Caco-2 (cell line): ENCODE results near the gene MLLT10. TPM values are rescaled to one million over a fixed set of nuclear protein-coding genes. Genes with fewer than 3 reads are reported as not detected.

ENCODE experiments used
- BruUV-seq: library from RNA; stranded (reverse); fragments of 400-500 nt; replicated peaks from 2 replicates; lab custom pipeline; 2021; lab: Mats Ljungman, UMichigan
- CTCF ChIA-PET: fragments of 300-600 bp; sonication (Branson Sonifier 250); formaldehyde crosslinking; loops from one replicate; lab custom pipeline; 2022; ENCODE audit warnings: antibody characterized with exemption; lab: Charles Lee
- POLR2A ChIA-PET: fragments of 300-600 bp; sonication (Branson Sonifier 250); formaldehyde crosslinking; loops from one replicate; lab custom pipeline; 2022; ENCODE audit warnings: antibody characterized with exemption; lab: Charles Lee
- DNase-seq, 2 experiments: peaks; one replicate each; pipeline versions ENCODE4 v3.0.0 to v3.0.0-alpha.2; 2020 to 2022
- H3K27me3 ChIP-seq: replicated peaks from 2 replicates; pipeline ENCODE4 v1.6.0; 2011; ENCODE audit warnings: low read length; ENCODE audit not compliant: control insufficient read depth, insufficient read depth
- H3K36me3 ChIP-seq: 2 replicates; pipeline ENCODE4 v1.5.1; 2011; ENCODE audit warnings: low read length; ENCODE audit not compliant: control insufficient read depth, insufficient read depth
- H3K4me1 ChIP-seq: fragments of 250-450 bp; sonication (Bioruptor Pico); 2 replicates; pipeline ENCODE4 v1.5.1; 2020; ENCODE audit warnings: mild to moderate bottlenecking
- H3K4me3 ChIP-seq: 2 replicates; pipeline ENCODE4 v1.5.1; 2011; ENCODE audit warnings: low read depth, mild to moderate bottlenecking, control low read depth, low read length
- H3K9me3 ChIP-seq: fragments of 250-450 bp; sonication (Bioruptor Pico); 2 replicates; pipeline ENCODE4 v1.5.1; 2020; ENCODE audit warnings: mild to moderate bottlenecking, moderate library complexity
- H3K27ac Mint-ChIP-seq: one replicate; pipeline ENCODE4 v1.8.0; 2022; ENCODE audit warnings: mixed read lengths; ENCODE audit not compliant: unreplicated experiment
- H3K27me3 Mint-ChIP-seq: one replicate; pipeline ENCODE4 v1.8.0; 2022; ENCODE audit warnings: mixed read lengths; ENCODE audit not compliant: insufficient read depth, unreplicated experiment
- H3K36me3 Mint-ChIP-seq: one replicate; pipeline ENCODE4 v1.8.0; 2022; ENCODE audit warnings: mild to moderate bottlenecking, mixed read lengths; ENCODE audit not compliant: insufficient read depth, unreplicated experiment
- H3K4me1 Mint-ChIP-seq: one replicate; pipeline ENCODE4 v1.8.0; 2022; ENCODE audit warnings: low read depth, mixed read lengths; ENCODE audit not compliant: unreplicated experiment
- H3K4me3 Mint-ChIP-seq: one replicate; pipeline ENCODE4 v1.8.0; 2022; ENCODE audit warnings: mild to moderate bottlenecking, moderate library complexity, mixed read lengths; ENCODE audit not compliant: unreplicated experiment
- H3K9me3 Mint-ChIP-seq: one replicate; pipeline ENCODE4 v1.8.0; 2022; ENCODE audit warnings: mixed read lengths; ENCODE audit not compliant: unreplicated experiment
- intact Hi-C: fragments of 100-400 bp; cut with micrococcal nuclease; formaldehyde crosslinking; loops from one replicate; pipeline ENCODE4 v1.10.0; 2022; ENCODE audit not compliant: unreplicated experiment
- total RNA-seq: library from RNA; stranded (reverse); gene quantifications from 2 replicates; pipeline ENCODE4 v1.2.3, GENCODE V29; 2022
- TF ChIP-seq, protein P1 (sequence below), 2 experiments: fragments of 200-600 bp in 1 of 2; IDR thresholded peaks; 1 replicate in 1 of 2; 2 replicates in 1 of 2; pipeline versions ENCODE4 v1.5.1 to v1.8.0; 2011 to 2022; ENCODE audit warnings: antibody characterized with exemption in 1 of 2, control low read depth in 1 of 2, inconsistent platforms in 1 of 2, low read depth in 1 of 2, low read length in 1 of 2, mild to moderate bottlenecking in 1 of 2, moderate library complexity in 1 of 2; ENCODE audit not compliant: insufficient read depth in 1 of 2, severe bottlenecking in 1 of 2, unreplicated experiment in 1 of 2

MLLT10 gene
- total RNA-seq, 1 experiment from 2014 or later = 84.3 TPM

GRCh38 chr10:21509341-21510240 is 24.4 kb upstream of the MLLT10 start:
- Mint-ChIP-seq H3K27me3 (no peaks in the 10 kb centered on the region), H3K4me1 (peaks cover 63% of the 10 kb centered on the region), H3K36me3 (no peaks in the 10 kb centered on the region), H3K27ac (no peak overlapping the region), H3K9me3 (no peaks in the 10 kb centered on the region), H3K4me3 (no peak overlapping the region)
- intact Hi-C loops = no loop called here
- no TSS peak for BruUV-seq
- no peak for DNase-seq
- ChIA-PET POLR2A (no interaction called here), CTCF (interaction anchor here (0.6 to 0.7 kb wide), 2 partner anchors 220 to 221 kb away, joined by 3 to 4 read pairs; no protein-coding TSS in a partner anchor)
- no peak overlapping the region for H3K4me3 ChIP-seq
- H3K4me1 ChIP-seq = peaks cover 47% of the 10 kb centered on the region
- H3K27me3 ChIP-seq = no peaks in the 10 kb centered on the region
- H3K9me3 ChIP-seq = no peaks in the 10 kb centered on the region
- H3K36me3 ChIP-seq = no peaks in the 10 kb centered on the region
- TF ChIP-seq, protein P1, sequence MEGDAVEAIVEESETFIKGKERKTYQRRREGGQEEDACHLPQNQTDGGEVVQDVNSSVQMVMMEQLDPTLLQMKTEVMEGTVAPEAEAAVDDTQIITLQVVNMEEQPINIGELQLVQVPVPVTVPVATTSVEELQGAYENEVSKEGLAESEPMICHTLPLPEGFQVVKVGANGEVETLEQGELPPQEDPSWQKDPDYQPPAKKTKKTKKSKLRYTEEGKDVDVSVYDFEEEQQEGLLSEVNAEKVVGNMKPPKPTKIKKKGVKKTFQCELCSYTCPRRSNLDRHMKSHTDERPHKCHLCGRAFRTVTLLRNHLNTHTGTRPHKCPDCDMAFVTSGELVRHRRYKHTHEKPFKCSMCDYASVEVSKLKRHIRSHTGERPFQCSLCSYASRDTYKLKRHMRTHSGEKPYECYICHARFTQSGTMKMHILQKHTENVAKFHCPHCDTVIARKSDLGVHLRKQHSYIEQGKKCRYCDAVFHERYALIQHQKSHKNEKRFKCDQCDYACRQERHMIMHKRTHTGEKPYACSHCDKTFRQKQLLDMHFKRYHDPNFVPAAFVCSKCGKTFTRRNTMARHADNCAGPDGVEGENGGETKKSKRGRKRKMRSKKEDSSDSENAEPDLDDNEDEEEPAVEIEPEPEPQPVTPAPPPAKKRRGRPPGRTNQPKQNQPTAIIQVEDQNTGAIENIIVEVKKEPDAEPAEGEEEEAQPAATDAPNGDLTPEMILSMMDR (IDR thresholded peaks at IDR 0.05; ENCODE audit: insufficient read depth in 1 of 2, low read depth in 1 of 2, low read length in 1 of 2, severe bottlenecking in 1 of 2, unreplicated experiment in 1 of 2) = no peak

DNA sequence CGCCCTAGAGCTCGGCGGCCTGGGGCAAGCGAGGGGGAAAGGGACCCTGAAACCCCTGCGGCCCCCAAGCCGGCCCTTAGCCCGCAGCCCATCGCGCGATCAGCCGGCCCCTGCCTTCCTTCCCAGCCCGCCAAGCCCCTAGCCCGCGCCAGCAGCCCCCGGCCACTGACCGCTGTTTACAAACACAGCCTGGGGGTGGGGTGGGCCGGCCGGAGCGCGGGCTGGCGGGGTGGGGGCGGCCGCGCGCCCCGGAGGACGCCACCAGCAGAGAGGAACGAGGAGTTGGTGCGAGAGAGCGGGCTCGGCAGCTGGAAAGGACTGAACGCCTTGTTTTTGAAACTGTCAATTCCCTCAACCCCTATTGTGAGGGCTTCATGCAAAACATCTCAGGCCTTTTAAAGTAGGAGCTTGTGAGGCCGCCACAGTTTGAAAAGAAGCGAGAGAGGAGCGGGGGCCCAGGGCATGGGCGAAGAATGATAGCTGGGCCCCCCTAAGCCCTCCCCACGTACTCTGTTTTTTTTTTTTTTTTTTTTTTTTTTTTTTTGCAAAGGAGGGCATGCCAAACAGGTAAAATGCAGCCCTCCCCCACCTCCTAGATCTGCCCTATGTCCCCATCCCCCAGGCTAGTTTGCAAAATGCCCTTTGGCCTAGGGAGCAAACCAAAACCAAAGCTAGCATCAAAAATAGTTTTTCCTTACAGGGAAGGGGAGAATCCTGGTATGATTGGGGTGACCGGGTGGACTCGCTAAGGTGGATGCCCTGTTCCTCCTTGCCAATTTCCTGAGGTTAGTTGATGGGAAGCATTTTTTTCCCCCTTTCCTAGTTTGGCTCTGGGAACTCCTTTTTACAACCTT is 23.6 kb upstream of the MLLT10 start:
- H3K27me3 Mint-ChIP-seq = no peaks in the 10 kb centered on the region
- H3K36me3 ChIP-seq = no peaks in the 10 kb centered on the region
- peak overlapping the region; percentile 64 for H3K27ac Mint-ChIP-seq
- peaks cover 50% of the 10 kb centered on the region for H3K4me1 ChIP-seq
- H3K9me3 ChIP-seq = no peaks in the 10 kb centered on the region
- no peaks in the 10 kb centered on the region for H3K9me3 Mint-ChIP-seq
- TF ChIP-seq, protein P1 (IDR thresholded peaks at IDR 0.05; ENCODE audit: insufficient read depth in 1 of 2, low read depth in 1 of 2, low read length in 1 of 2, severe bottlenecking in 1 of 2, unreplicated experiment in 1 of 2) = no peak
- peak; percentile 51 to 56 for DNase-seq
- intact Hi-C loops = no loop called here
- H3K4me3 ChIP-seq = no peak overlapping the region
- peaks cover 71% of the 10 kb centered on the region for H3K4me1 Mint-ChIP-seq
- no peaks in the 10 kb centered on the region for H3K27me3 ChIP-seq
- H3K4me3 Mint-ChIP-seq = peak overlapping the region; percentile 43
- CTCF ChIA-PET = interaction anchor here (0.6 to 0.8 kb wide), 5 partner anchors 14 to 222 kb away, joined by 3 to 10 read pairs (median 4); partner anchors contain the start of gene SKIDA1
- no peaks in the 10 kb centered on the region for H3K36me3 Mint-ChIP-seq
- BruUV-seq = no TSS peak
- POLR2A ChIA-PET = interaction anchor here (0.6 kb wide), 1 partner anchor 10 kb away, joined by 6 read pairs; no protein-coding TSS in a partner anchor

GRCh38 chr10:21511095-21511570 is 22.9 kb upstream of the MLLT10 start:
- Histone ChIP-seq H3K4me1 (peaks cover 50% of the 10 kb centered on the region), H3K4me3 (no peak overlapping the region), H3K36me3 (no peaks in the 10 kb centered on the region), H3K27me3 (no peaks in the 10 kb centered on the region), H3K9me3 (no peaks in the 10 kb centered on the region)
- H3K9me3 Mint-ChIP-seq = no peaks in the 10 kb centered on the region
- intact Hi-C loops = no loop called here
- POLR2A ChIA-PET = interaction anchor here (0.6 kb wide), 1 partner anchor 10 kb away, joined by 6 read pairs; no protein-coding TSS in a partner anchor
- no peaks in the 10 kb centered on the region for H3K27me3 Mint-ChIP-seq
- peak overlapping the region; percentile 64 for H3K27ac Mint-ChIP-seq
- no peak for DNase-seq
- no peaks in the 10 kb centered on the region for H3K36me3 Mint-ChIP-seq
- H3K4me1 Mint-ChIP-seq = peaks cover 71% of the 10 kb centered on the region
- CTCF ChIA-PET = interaction anchor here (0.7 to 0.8 kb wide), 3 partner anchors 14 to 15 kb away, joined by 4 to 10 read pairs (median 4); partner anchors contain the start of gene SKIDA1
- TF ChIP-seq, protein P1 (IDR thresholded peaks at IDR 0.05; ENCODE audit: insufficient read depth in 1 of 2, low read depth in 1 of 2, low read length in 1 of 2, severe bottlenecking in 1 of 2, unreplicated experiment in 1 of 2) = no peak
- no peak overlapping the region for H3K4me3 Mint-ChIP-seq
- no TSS peak for BruUV-seq
